ENCODE results near the gene CXCL6.

Gene CXCL6

DNA sequence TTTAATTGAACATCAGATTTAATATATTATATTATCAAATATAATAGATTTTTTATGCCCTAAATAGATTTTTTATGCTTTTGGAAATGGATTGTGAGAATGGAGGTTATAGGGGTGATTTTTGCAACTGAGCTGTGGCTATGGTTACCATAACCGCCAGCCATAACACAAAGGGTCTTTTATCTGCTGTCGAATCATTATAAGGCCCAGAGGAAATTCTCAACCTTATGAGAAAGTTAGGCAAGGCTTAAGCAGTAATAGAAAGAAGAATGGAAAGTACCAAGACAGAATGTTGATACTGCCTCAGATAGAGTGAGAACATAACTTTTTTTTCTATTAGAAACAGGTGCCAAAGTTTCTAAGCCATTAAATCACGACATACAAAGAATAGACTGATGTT is 26.3 kb upstream of the CXCL6 start:
- TF ChIP-seq, protein P1, sequence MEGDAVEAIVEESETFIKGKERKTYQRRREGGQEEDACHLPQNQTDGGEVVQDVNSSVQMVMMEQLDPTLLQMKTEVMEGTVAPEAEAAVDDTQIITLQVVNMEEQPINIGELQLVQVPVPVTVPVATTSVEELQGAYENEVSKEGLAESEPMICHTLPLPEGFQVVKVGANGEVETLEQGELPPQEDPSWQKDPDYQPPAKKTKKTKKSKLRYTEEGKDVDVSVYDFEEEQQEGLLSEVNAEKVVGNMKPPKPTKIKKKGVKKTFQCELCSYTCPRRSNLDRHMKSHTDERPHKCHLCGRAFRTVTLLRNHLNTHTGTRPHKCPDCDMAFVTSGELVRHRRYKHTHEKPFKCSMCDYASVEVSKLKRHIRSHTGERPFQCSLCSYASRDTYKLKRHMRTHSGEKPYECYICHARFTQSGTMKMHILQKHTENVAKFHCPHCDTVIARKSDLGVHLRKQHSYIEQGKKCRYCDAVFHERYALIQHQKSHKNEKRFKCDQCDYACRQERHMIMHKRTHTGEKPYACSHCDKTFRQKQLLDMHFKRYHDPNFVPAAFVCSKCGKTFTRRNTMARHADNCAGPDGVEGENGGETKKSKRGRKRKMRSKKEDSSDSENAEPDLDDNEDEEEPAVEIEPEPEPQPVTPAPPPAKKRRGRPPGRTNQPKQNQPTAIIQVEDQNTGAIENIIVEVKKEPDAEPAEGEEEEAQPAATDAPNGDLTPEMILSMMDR (conservative IDR thresholded peaks at IDR 0.05; ENCODE audit: control insufficient read depth, insufficient read depth, low read depth, low read length) = no peak
- H3K4me3 ChIP-seq (ENCODE audit: control insufficient read depth, low read depth, low read length) = no peak overlapping the region
- DNase-seq (ENCODE audit: low read depth) = no peak

DNA sequence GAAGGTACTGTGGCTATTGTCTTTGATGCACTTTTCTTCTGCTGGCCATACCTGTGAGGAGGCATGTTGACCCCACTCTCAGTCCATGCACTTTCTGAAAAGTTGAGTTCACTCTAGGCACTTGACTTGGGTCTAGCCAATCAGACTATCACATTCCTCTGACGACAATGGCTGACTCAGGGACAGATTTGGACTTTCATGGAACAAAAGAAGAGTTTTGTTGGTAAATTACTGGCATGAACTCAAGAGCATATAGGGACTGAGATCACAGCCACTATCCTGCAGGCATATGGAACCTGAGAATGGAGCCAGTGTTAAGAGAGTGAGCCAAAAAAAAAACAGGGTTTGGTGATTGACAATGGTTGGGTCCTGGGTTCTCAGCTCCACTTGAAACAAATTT is 24.6 kb upstream of the CXCL6 start:
- no peak overlapping the region for H3K4me3 ChIP-seq (ENCODE audit: control insufficient read depth, low read depth, low read length)
- DNase-seq (ENCODE audit: low read depth) = no peak
- TF ChIP-seq, protein P1 (conservative IDR thresholded peaks at IDR 0.05; ENCODE audit: control insufficient read depth, insufficient read depth, low read depth, low read length) = no peak

DNA sequence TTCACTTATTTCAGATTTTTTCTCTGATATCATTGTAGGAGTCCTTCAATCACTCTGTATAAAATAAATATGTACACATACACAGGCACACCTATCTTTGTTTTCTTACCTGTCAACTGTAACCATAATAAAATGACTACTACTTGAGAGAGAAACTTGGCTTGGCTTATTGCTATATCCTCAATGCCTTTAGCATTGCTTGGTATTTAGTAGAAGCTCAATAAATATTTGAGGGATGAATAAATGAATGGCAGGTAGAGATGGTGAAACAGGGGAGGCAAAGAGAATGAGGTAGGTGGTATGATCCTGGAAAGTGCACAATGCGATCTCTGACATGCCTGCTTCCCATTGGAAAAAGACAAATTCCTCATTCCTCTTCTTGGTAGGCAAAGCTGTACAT is 21.8 kb upstream of the CXCL6 start:
- no peak for DNase-seq (ENCODE audit: low read depth)
- TF ChIP-seq, protein P1 (conservative IDR thresholded peaks at IDR 0.05; ENCODE audit: control insufficient read depth, insufficient read depth, low read depth, low read length) = no peak
- H3K4me3 ChIP-seq (ENCODE audit: control insufficient read depth, low read depth, low read length) = no peak overlapping the region

DNA sequence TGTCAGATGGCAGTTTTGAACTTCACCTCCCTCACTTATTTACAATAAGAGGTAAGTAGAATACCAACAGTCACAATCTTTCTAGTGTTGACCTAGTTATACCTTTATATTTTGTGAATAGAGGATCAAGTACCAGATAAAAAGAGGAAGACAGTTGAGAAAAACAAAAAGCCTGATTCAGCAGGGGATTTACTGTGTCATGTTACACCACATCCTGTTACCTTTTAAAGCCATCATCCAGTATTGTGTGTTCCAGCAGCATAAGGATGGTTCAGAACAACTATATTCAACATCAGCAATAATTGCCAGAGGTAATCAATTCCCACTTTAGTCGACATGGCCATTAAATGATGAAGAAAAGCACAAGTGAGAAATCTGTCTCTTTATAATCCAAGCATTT is 21.3 kb upstream of the CXCL6 start:
- no peak overlapping the region for H3K4me3 ChIP-seq (ENCODE audit: control insufficient read depth, low read depth, low read length)
- peak; percentile 43 for DNase-seq (ENCODE audit: low read depth)
- TF ChIP-seq, protein P1 (conservative IDR thresholded peaks at IDR 0.05; ENCODE audit: control insufficient read depth, insufficient read depth, low read depth, low read length) = no peak

DNA sequence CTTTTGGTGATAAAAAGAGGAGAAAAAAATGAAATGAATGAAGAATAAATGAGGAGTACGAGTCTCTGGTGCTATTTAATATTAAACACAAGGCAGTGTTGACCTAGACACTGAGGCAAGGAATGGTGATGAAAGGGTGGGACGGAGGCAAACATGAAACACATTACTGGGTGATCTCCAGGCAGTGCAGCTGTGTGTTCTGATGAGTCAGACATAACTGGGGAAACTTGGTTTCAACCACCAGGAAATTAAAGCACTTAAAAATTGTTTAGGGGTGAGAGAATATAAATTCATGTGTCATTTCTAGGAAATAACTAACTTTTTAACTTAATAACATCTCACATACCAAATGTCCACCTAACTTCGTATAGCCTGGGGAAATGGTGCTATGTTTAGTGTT is 19.7 kb upstream of the CXCL6 start:
- TF ChIP-seq, protein P1 (conservative IDR thresholded peaks at IDR 0.05; ENCODE audit: control insufficient read depth, insufficient read depth, low read depth, low read length) = no peak
- no peak overlapping the region for H3K4me3 ChIP-seq (ENCODE audit: control insufficient read depth, low read depth, low read length)
- DNase-seq (ENCODE audit: low read depth) = peak; percentile 94

DNA sequence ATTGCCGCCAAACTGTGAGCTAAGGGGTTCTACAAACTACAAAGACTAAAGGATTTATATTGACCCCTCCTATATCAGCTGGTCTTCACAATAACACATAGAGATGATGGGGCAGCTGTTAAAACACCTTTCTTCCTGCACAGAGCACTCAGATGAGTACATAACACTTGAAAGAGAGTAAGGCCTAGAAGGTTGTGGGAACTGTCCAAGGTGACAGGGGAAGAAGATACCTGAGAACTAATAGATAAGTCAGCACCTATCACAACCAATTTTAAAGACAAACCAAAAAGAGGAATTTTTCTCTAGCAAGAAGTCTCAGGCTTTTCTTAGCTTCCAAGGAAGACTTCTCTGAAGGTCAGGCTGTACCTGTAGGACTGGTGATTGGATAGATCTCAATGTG is 19.1 kb upstream of the CXCL6 start:
- H3K4me3 ChIP-seq (ENCODE audit: control insufficient read depth, low read depth, low read length) = no peak overlapping the region
- TF ChIP-seq, protein P1 (conservative IDR thresholded peaks at IDR 0.05; ENCODE audit: control insufficient read depth, insufficient read depth, low read depth, low read length) = no peak
- DNase-seq (ENCODE audit: low read depth) = no peak

DNA sequence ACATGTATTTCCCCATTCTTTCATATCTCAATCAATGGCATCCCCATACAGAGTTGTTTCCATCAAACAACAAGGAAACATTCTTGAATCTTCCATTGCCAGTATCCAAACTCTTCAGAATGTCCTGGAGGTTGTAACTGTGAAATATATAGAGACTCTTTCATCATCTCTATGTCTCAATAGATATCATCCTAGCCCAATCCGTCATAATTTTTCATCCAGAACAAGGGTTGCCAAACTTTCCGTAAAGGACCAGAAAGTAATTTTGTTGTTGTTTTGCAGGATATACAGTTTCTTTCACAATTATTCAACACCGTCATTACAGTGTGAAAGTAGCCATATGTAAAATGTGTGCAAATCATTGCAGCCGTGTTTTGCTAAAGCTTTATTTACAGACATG is 15.2 kb upstream of the CXCL6 start:
- H3K4me3 ChIP-seq (ENCODE audit: control insufficient read depth, low read depth, low read length) = no peak overlapping the region
- DNase-seq (ENCODE audit: low read depth) = no peak
- TF ChIP-seq, protein P1 (conservative IDR thresholded peaks at IDR 0.05; ENCODE audit: control insufficient read depth, insufficient read depth, low read depth, low read length) = no peak

Data from fibroblast of mammary gland (primary cell).